SK-N-SH (cell line): ENCODE data around the gene RNF44. TPM values are rescaled to one million over a fixed set of nuclear protein-coding genes. Genes with fewer than 3 reads are reported as not detected.

ENCODE experiments used
- CTCF ChIA-PET: fragments of 300-600, 350-600 bp; formaldehyde crosslinking; extraction: SDS; loops from one replicate; lab custom pipeline; 2021; lab: Yijun Ruan, JAX
- POLR2A ChIA-PET: fragments of 350-600 bp; sonication (Branson Sonifier 250); formaldehyde crosslinking; extraction: SDS; loops from one replicate; lab custom pipeline; 2020; ENCODE audit warnings: antibody characterized with exemption, inconsistent platforms; lab: Yijun Ruan, JAX
- DNase-seq: peaks from one replicate; pipeline ENCODE4 v3.0.0; 2012
- H2AFZ ChIP-seq: fragments of 200-600 bp; sonication (generic); 2 replicates; pipeline ENCODE4 v1.8.1; 2016; ENCODE audit warnings: antibody characterized with exemption, mild to moderate bottlenecking, low read depth
- H3F3A ChIP-seq: fragments of 200-600 bp; sonication (generic); replicated peaks from 2 replicates; pipeline ENCODE3; 2016; ENCODE audit warnings: antibody characterized with exemption, mild to moderate bottlenecking; ENCODE audit not compliant: insufficient read depth
- H3K27ac ChIP-seq, 2 experiments: fragments of 200-500 bp in 1 of 2; fragments of 200-600 bp in 1 of 2; sonication (Bioruptor generic) in 1 of 2; sonication (generic), shearing (Covaris generic) in 1 of 2; 2 replicates each; pipeline versions ENCODE4 v1.5.1 to v1.6.1; 2014 to 2016; ENCODE audit warnings: low read depth in 2 of 2, inconsistent platforms in 1 of 2, low read length in 1 of 2, mild to moderate bottlenecking in 1 of 2, mixed read lengths in 1 of 2
- H3K27me3 ChIP-seq: fragments of 200-600 bp; sonication (generic), shearing (Covaris generic); 2 replicates; pipeline ENCODE4 v1.6.1; 2016; ENCODE audit warnings: mixed run types; ENCODE audit not compliant: insufficient read depth
- H3K36me3 ChIP-seq, 2 experiments: fragments of 200-500 bp in 1 of 2; fragments of 200-600 bp in 1 of 2; sonication (Bioruptor generic) in 1 of 2; sonication (generic) in 1 of 2; replicated peaks in 1 of 2; 2 replicates each; pipeline versions ENCODE3 to v1.5.1; 2014 to 2016; ENCODE audit warnings: low read length in 1 of 2, mild to moderate bottlenecking in 1 of 2; ENCODE audit not compliant: insufficient read depth in 2 of 2, control insufficient read depth in 1 of 2
- H3K4me1 ChIP-seq, 2 experiments: fragments of 200-500 bp in 1 of 2; fragments of 200-600 bp in 1 of 2; sonication (Bioruptor generic) in 1 of 2; sonication (generic), shearing (Covaris generic) in 1 of 2; 2 replicates each; pipeline versions ENCODE4 v1.5.1 to v1.6.1; 2014 to 2016; ENCODE audit warnings: low read depth in 1 of 2, low read length in 1 of 2, mixed run types in 1 of 2; ENCODE audit not compliant: insufficient read depth in 2 of 2, control insufficient read depth in 1 of 2
- H3K4me2 ChIP-seq: fragments of 200-600 bp; sonication (generic), shearing (Covaris generic); 2 replicates; pipeline ENCODE4 v1.6.1; 2017; ENCODE audit warnings: mixed run types
- H3K4me3 ChIP-seq, 2 experiments: fragments of 200-500 bp in 1 of 2; fragments of 200-600 bp in 1 of 2; sonication (Bioruptor generic) in 1 of 2; sonication (generic), shearing (Covaris generic) in 1 of 2; 2 replicates each; pipeline versions ENCODE4 v1.5.1 to v1.8.1; 2014 to 2016; ENCODE audit warnings: low read depth in 2 of 2, inconsistent platforms in 1 of 2, low read length in 1 of 2, mild to moderate bottlenecking in 1 of 2, mixed read lengths in 1 of 2, moderate library complexity in 1 of 2
- H3K79me2 ChIP-seq: fragments of 200-600 bp; sonication (generic); 2 replicates; pipeline ENCODE4 v1.8.1; 2017; ENCODE audit warnings: mild to moderate bottlenecking; ENCODE audit not compliant: insufficient read depth
- H3K9ac ChIP-seq: fragments of 200-600 bp; sonication (generic); 2 replicates; pipeline ENCODE4 v1.6.1; 2017; ENCODE audit warnings: mixed run types
- H3K9me2 ChIP-seq: fragments of 200-600 bp; sonication (generic); 2 replicates; pipeline ENCODE4 v1.6.1; 2017; ENCODE audit warnings: mixed run types
- H3K9me3 ChIP-seq: fragments of 200-600 bp; sonication (generic); 2 replicates; pipeline ENCODE4 v1.6.1; 2017; ENCODE audit warnings: mixed run types, mild to moderate bottlenecking, moderate library complexity
- H4K20me1 ChIP-seq: fragments of 200-600 bp; sonication (generic); 2 replicates; pipeline ENCODE4 v1.6.1; 2017; ENCODE audit warnings: mild to moderate bottlenecking, mixed run types; ENCODE audit not compliant: insufficient read depth
- CHD2 ChIP-seq: fragments of 150-350 bp; IDR thresholded peaks from 2 replicates; pipeline ENCODE4 v1.6.1; 2018; ENCODE audit warnings: low read length; ENCODE audit not compliant: partially characterized antibody
- GABPA ChIP-seq: IDR thresholded peaks from 2 replicates; pipeline ENCODE4 v1.4.0; 2012; ENCODE audit warnings: low read depth, mild to moderate bottlenecking
- MXI1 ChIP-seq: IDR thresholded peaks from 2 replicates; pipeline ENCODE4 v1.6.1; 2012; ENCODE audit warnings: mild to moderate bottlenecking, low read depth, low read length, improper control_type of control experiment
- SMC3 ChIP-seq: IDR thresholded peaks from 2 replicates; pipeline ENCODE4 v1.6.1; 2012; ENCODE audit warnings: low read depth, low read length, improper control_type of control experiment
- TCF12 ChIP-seq: IDR thresholded peaks from 2 replicates; pipeline ENCODE4 v1.4.0; 2012
- USF1 ChIP-seq: IDR thresholded peaks from 2 replicates; pipeline ENCODE4 v1.4.0; 2012; ENCODE audit warnings: low read depth, borderline replicate concordance
- WGBS: methylation state at CpG from one replicate; pipeline ENCODE4 v1.1.6; 2017; ENCODE audit warnings: low lambda C conversion rate; 5-methylcytosine and 5-hydroxymethylcytosine counted together
- polyA plus RNA-seq, 3 experiments: library from polyadenylated mRNA; depleted of rRNA; stranded (reverse); fragments of >200 nt; gene quantifications; 2 replicates each; pipeline ENCODE4 v1.2.3, GENCODE V29; 2012
- TF ChIP-seq, protein P1 (sequence below): IDR thresholded peaks from 2 replicates; pipeline ENCODE4 v1.4.0; 2012; ENCODE audit warnings: low read depth, borderline replicate concordance
- TF ChIP-seq, protein P2 (sequence below): fragments of 150-350 bp; IDR thresholded peaks from 2 replicates; pipeline ENCODE4 v1.6.1; 2017; ENCODE audit warnings: antibody characterized with exemption, low read length, low read depth, borderline replicate concordance

Gene RNF44
- polyA plus RNA-seq, 1 of the 3 experiments (the other 2 are of a cell fraction) = 17.9 TPM

DNA sequence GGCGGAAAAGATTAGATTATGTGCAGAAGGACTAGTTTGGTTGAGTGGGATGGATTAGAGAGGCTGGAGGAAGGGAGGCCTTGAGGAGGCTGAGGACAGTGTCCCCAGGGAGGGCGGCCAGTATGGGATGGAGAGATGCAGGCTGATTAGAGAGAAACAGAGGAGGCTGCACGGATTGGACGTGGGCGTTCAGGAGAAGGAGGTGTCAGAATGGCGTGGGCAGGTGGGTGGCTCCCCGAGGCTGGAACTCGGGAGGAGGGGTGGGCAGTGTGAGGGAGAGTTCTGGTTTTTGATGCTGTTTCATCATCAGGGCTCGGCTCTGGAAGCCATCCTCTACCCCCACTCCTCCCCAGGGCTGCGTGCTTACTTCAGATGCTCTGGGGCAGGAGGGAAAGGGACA is 25.0 kb upstream of the RNF44 start:
- H3K9ac ChIP-seq = no peak overlapping the region
- POLR2A ChIA-PET = no interaction called here
- TF ChIP-seq TCF12 (no peak), CHD2 (no peak), SMC3 (no peak), GABPA (no peak)
- DNase-seq = no peak
- no peaks in the 10 kb centered on the region for H3K9me3 ChIP-seq
- H3K79me2 ChIP-seq = no peaks in the 10 kb centered on the region
- H4K20me1 ChIP-seq = no peaks in the 10 kb centered on the region
- CTCF ChIA-PET = interaction anchor here (0.8 to 2.3 kb wide), 3 partner anchors 11 to 85 kb away, joined by 3 to 11 read pairs (median 3); partner anchors contain the start of gene TSPAN17
- H3K4me1 ChIP-seq = no peaks in the 10 kb centered on the region
- no peaks in the 10 kb centered on the region for H3K36me3 ChIP-seq
- 49% methylated on average over 10 of the region's 10 CpGs for WGBS
- no peaks in the 10 kb centered on the region for H3K27me3 ChIP-seq
- no peak overlapping the region for H2AFZ ChIP-seq
- no peak overlapping the region for H3K4me3 ChIP-seq
- H3K4me2 ChIP-seq = no peak overlapping the region
- H3K9me2 ChIP-seq = no peaks in the 10 kb centered on the region
- no peaks in the 10 kb centered on the region for H3F3A ChIP-seq
- no peak overlapping the region for H3K27ac ChIP-seq

- no peaks in the 10 kb centered on the region for H3F3A ChIP-seq
- H3K4me1 ChIP-seq = no peaks in the 10 kb centered on the region
- no peak overlapping the region for H3K4me3 ChIP-seq
- 73% methylated on average over 2 of the region's 3 CpGs for WGBS
- POLR2A ChIA-PET = no interaction called here
- no peak overlapping the region for H3K9ac ChIP-seq
- CTCF ChIA-PET = no interaction called here
- H3K79me2 ChIP-seq = no peaks in the 10 kb centered on the region
- no peak overlapping the region for H2AFZ ChIP-seq
- no peaks in the 10 kb centered on the region for H3K9me3 ChIP-seq
- no peaks in the 10 kb centered on the region for H4K20me1 ChIP-seq
- no peaks in the 10 kb centered on the region for H3K9me2 ChIP-seq
- H3K4me2 ChIP-seq = no peak overlapping the region
- no peak overlapping the region for H3K27ac ChIP-seq
- TF ChIP-seq MXI1 = no peak
- TF ChIP-seq, protein P1, sequence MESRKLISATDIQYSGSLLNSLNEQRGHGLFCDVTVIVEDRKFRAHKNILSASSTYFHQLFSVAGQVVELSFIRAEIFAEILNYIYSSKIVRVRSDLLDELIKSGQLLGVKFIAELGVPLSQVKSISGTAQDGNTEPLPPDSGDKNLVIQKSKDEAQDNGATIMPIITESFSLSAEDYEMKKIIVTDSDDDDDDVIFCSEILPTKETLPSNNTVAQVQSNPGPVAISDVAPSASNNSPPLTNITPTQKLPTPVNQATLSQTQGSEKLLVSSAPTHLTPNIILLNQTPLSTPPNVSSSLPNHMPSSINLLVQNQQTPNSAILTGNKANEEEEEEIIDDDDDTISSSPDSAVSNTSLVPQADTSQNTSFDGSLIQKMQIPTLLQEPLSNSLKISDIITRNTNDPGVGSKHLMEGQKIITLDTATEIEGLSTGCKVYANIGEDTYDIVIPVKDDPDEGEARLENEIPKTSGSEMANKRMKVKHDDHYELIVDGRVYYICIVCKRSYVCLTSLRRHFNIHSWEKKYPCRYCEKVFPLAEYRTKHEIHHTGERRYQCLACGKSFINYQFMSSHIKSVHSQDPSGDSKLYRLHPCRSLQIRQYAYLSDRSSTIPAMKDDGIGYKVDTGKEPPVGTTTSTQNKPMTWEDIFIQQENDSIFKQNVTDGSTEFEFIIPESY = no peak
- TF ChIP-seq, protein P2, sequence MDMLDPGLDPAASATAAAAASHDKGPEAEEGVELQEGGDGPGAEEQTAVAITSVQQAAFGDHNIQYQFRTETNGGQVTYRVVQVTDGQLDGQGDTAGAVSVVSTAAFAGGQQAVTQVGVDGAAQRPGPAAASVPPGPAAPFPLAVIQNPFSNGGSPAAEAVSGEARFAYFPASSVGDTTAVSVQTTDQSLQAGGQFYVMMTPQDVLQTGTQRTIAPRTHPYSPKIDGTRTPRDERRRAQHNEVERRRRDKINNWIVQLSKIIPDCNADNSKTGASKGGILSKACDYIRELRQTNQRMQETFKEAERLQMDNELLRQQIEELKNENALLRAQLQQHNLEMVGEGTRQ = no peak
- no peaks in the 10 kb centered on the region for H3K36me3 ChIP-seq
- no peak for DNase-seq
- no peaks in the 10 kb centered on the region for H3K27me3 ChIP-seq
Measured at GRCh38 chr5:176561259-176561658, 24.1 kb upstream of the RNF44 start.

DNA sequence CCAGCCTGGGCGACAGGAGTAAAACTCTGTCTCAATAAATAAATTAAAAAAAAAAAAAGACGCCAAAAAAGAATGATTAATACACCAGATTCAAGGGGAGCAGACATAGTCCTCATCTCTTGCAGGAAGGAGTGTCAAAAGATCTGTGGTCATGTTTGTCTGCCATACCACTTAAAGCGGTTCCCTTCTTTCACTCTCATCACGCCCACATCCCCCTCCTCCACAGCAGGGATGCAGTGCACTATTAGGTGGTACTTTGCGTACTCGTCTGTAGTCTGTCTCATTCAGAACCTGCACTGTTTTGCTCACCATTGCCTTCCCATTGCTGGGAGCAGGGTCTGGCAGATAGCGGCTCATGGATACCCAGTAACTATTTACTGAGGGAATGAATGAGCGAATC is 23.2 kb upstream of the RNF44 start:
- no peak overlapping the region for H2AFZ ChIP-seq
- H3K27ac ChIP-seq = no peak overlapping the region
- H3K4me3 ChIP-seq = no peak overlapping the region
- no peak for DNase-seq
- H3K27me3 ChIP-seq = no peaks in the 10 kb centered on the region
- no peaks in the 10 kb centered on the region for H3K9me2 ChIP-seq
- CTCF ChIA-PET = no interaction called here
- no peak overlapping the region for H3K9ac ChIP-seq
- no peaks in the 10 kb centered on the region for H3K4me1 ChIP-seq
- no peaks in the 10 kb centered on the region for H3K36me3 ChIP-seq
- no peaks in the 10 kb centered on the region for H3F3A ChIP-seq
- TF ChIP-seq USF1 (no peak), CHD2 (no peak)
- H4K20me1 ChIP-seq = no peaks in the 10 kb centered on the region
- no peaks in the 10 kb centered on the region for H3K9me3 ChIP-seq
- no peak overlapping the region for H3K4me2 ChIP-seq
- H3K79me2 ChIP-seq = no peaks in the 10 kb centered on the region
- 70% methylated on average over 8 of the region's 8 CpGs for WGBS
- POLR2A ChIA-PET = no interaction called here
